HEK293 (cell line): ENCODE results near the gene PPIC.

Source experiments
- CTCF ChIA-PET: fragments of 350-600 bp; formaldehyde crosslinking; extraction: SDS; loops from one replicate; lab custom pipeline; 2021; ENCODE audit warnings: antibody characterized with exemption; lab: Yijun Ruan, JAX
- POLR2A ChIA-PET: fragments of 300-600 bp; formaldehyde crosslinking; extraction: SDS; loops from one replicate; lab custom pipeline; 2020; ENCODE audit warnings: antibody characterized with exemption, inconsistent platforms; lab: Yijun Ruan, JAX
- H3K27ac ChIP-seq: fragments of 200-500 bp; sonication (Bioruptor generic); 2 replicates; pipeline ENCODE4 v1.5.1; 2014; ENCODE audit warnings: low read depth, low read length, control low read depth, inconsistent platforms; ENCODE audit errors: extremely low read depth
- H3K36me3 ChIP-seq, 2 experiments: fragments of 200-500 bp in 1 of 2; sonication (Bioruptor generic) in 1 of 2; 1 replicate in 1 of 2; 2 replicates in 1 of 2; pipeline ENCODE4 v1.5.1; 2014 to 2017; ENCODE audit warnings: inconsistent platforms in 2 of 2, low read length in 2 of 2; ENCODE audit not compliant: control insufficient read depth in 2 of 2, insufficient read depth in 1 of 2
- H3K4me1 ChIP-seq: fragments of 200-500 bp; sonication (Bioruptor generic); 2 replicates; pipeline ENCODE4 v1.5.1; 2014; ENCODE audit warnings: mild to moderate bottlenecking, low read length, inconsistent platforms; ENCODE audit not compliant: control insufficient read depth, insufficient read depth
- H3K4me3 ChIP-seq: 2 replicates; pipeline ENCODE4 v1.5.1; 2011; ENCODE audit warnings: low read depth, mild to moderate bottlenecking, control low read depth, low read length, moderate library complexity
- H3K9me3 ChIP-seq: fragments of 200-500 bp; sonication (Bioruptor generic); 2 replicates; pipeline ENCODE4 v1.5.1; 2014; ENCODE audit warnings: low read depth, low read length, inconsistent platforms; ENCODE audit not compliant: control insufficient read depth, insufficient read depth
- RBAK ChIP-seq: fragments of 450-650 bp; formaldehyde crosslinking; IDR thresholded peaks from 2 replicates; pipeline ENCODE4 v1.5.1; 2016; ENCODE audit warnings: missing biosample characterization, missing genetic modification characterization
- SCRT2 ChIP-seq: fragments of 450-650 bp; formaldehyde crosslinking; IDR thresholded peaks from 2 replicates; pipeline ENCODE4 v1.5.1; 2016; ENCODE audit warnings: missing biosample characterization, missing genetic modification characterization
- SP7 ChIP-seq: fragments of 450-650 bp; formaldehyde crosslinking; IDR thresholded peaks from 2 replicates; pipeline ENCODE4 v1.5.1; 2016; ENCODE audit warnings: missing biosample characterization, missing genetic modification characterization
- WT1 ChIP-seq: fragments of 450-650 bp; formaldehyde crosslinking; IDR thresholded peaks from 2 replicates; pipeline ENCODE4 v1.5.1; 2016; ENCODE audit warnings: missing biosample characterization, missing genetic modification characterization
- ZBTB17 ChIP-seq: fragments of 450-650 bp; formaldehyde crosslinking; IDR thresholded peaks from 2 replicates; pipeline ENCODE4 v1.5.1; 2016; ENCODE audit warnings: missing biosample characterization, missing genetic modification characterization
- ZBTB21 ChIP-seq: fragments of 450-650 bp; formaldehyde crosslinking; IDR thresholded peaks from 2 replicates; pipeline ENCODE4 v1.5.1; 2017; ENCODE audit warnings: missing biosample characterization, missing genetic modification characterization
- ZBTB8A ChIP-seq: fragments of 450-650 bp; formaldehyde crosslinking; IDR thresholded peaks from 2 replicates; pipeline ENCODE4 v1.5.1; 2016; ENCODE audit warnings: missing biosample characterization, missing genetic modification characterization
- ZFP41 ChIP-seq: fragments of 450-650 bp; formaldehyde crosslinking; IDR thresholded peaks from 2 replicates; pipeline ENCODE4 v1.5.1; 2016; ENCODE audit warnings: missing biosample characterization, missing genetic modification characterization, borderline replicate concordance
- ZIC2 ChIP-seq: fragments of 450-650 bp; formaldehyde crosslinking; IDR thresholded peaks from 2 replicates; pipeline ENCODE4 v1.5.1; 2016; ENCODE audit warnings: missing biosample characterization, missing genetic modification characterization
- ZNF132 ChIP-seq: fragments of 450-650 bp; formaldehyde crosslinking; IDR thresholded peaks from 2 replicates; pipeline ENCODE4 v1.5.1; 2017; ENCODE audit warnings: missing biosample characterization, missing genetic modification characterization, borderline replicate concordance
- ZNF175 ChIP-seq: fragments of 450-650 bp; formaldehyde crosslinking; IDR thresholded peaks from 2 replicates; pipeline ENCODE4 v1.5.1; 2016; ENCODE audit warnings: missing biosample characterization, missing genetic modification characterization
- ZNF2 ChIP-seq: fragments of 450-650 bp; formaldehyde crosslinking; IDR thresholded peaks from 2 replicates; pipeline ENCODE4 v1.5.1; 2016; ENCODE audit warnings: missing biosample characterization, missing genetic modification characterization
- ZNF292 ChIP-seq: fragments of 450-650 bp; formaldehyde crosslinking; IDR thresholded peaks from 2 replicates; pipeline ENCODE4 v1.5.1; 2016; ENCODE audit warnings: low read depth, missing biosample characterization, missing genetic modification characterization, borderline replicate concordance
- ZNF335 ChIP-seq: fragments of 450-650 bp; formaldehyde crosslinking; conservative IDR thresholded peaks from 2 replicates; pipeline ENCODE4 v1.5.1; 2016; ENCODE audit warnings: missing biosample characterization, missing genetic modification characterization
- ZNF394 ChIP-seq: fragments of 450-650 bp; formaldehyde crosslinking; IDR thresholded peaks from 2 replicates; pipeline ENCODE4 v1.5.1; 2016; ENCODE audit warnings: missing biosample characterization, missing genetic modification characterization, mild to moderate bottlenecking, moderate library complexity, borderline replicate concordance
- ZNF433 ChIP-seq: fragments of 450-650 bp; formaldehyde crosslinking; IDR thresholded peaks from 2 replicates; pipeline ENCODE4 v1.5.1; 2016; ENCODE audit warnings: missing biosample characterization, missing genetic modification characterization, low read depth
- ZNF558 ChIP-seq: fragments of 450-650 bp; formaldehyde crosslinking; IDR thresholded peaks from 2 replicates; pipeline ENCODE4 v1.5.1; 2016; ENCODE audit warnings: missing biosample characterization, missing genetic modification characterization
- ZNF623 ChIP-seq: fragments of 450-650 bp; formaldehyde crosslinking; IDR thresholded peaks from 2 replicates; pipeline ENCODE4 v1.5.1; 2016; ENCODE audit warnings: missing biosample characterization, missing genetic modification characterization
- ZNF747 ChIP-seq: fragments of 450-650 bp; formaldehyde crosslinking; IDR thresholded peaks from 2 replicates; pipeline ENCODE4 v1.5.1; 2016; ENCODE audit warnings: missing biosample characterization, missing genetic modification characterization
- ZNF777 ChIP-seq: fragments of 450-650 bp; formaldehyde crosslinking; IDR thresholded peaks from 2 replicates; pipeline ENCODE4 v1.5.1; 2017; ENCODE audit warnings: missing biosample characterization, missing genetic modification characterization, borderline replicate concordance
- TF ChIP-seq, protein P1 (sequence below): fragments of 450-650 bp; formaldehyde crosslinking; IDR thresholded peaks from 2 replicates; pipeline ENCODE4 v1.5.1; 2016; ENCODE audit warnings: missing biosample characterization, missing genetic modification characterization
- TF ChIP-seq, protein P2 (sequence below): fragments of 450-650 bp; formaldehyde crosslinking; IDR thresholded peaks from 2 replicates; pipeline ENCODE4 v1.5.1; 2016; ENCODE audit warnings: missing biosample characterization, missing genetic modification characterization
- TF ChIP-seq, protein P3 (sequence below): fragments of 450-650 bp; formaldehyde crosslinking; IDR thresholded peaks from 2 replicates; pipeline ENCODE4 v1.5.1; 2016; ENCODE audit warnings: missing biosample characterization, missing genetic modification characterization
- TF ChIP-seq, protein P4 (sequence below): IDR thresholded peaks from 2 replicates; pipeline ENCODE4 v1.6.1; 2011; ENCODE audit warnings: mild to moderate bottlenecking, low read depth, low read length, borderline replicate concordance
- TF ChIP-seq, protein P5 (sequence below): fragments of 450-650 bp; formaldehyde crosslinking; IDR thresholded peaks from 2 replicates; pipeline ENCODE4 v1.5.1; 2017; ENCODE audit warnings: missing biosample characterization, missing genetic modification characterization
- TF ChIP-seq, protein P6 (sequence below): fragments of 450-650 bp; IDR thresholded peaks from 2 replicates; pipeline ENCODE4 v1.5.1; 2018; ENCODE audit warnings: missing biosample characterization, mild to moderate bottlenecking, missing genetic modification characterization

The PPIC gene

DNA sequence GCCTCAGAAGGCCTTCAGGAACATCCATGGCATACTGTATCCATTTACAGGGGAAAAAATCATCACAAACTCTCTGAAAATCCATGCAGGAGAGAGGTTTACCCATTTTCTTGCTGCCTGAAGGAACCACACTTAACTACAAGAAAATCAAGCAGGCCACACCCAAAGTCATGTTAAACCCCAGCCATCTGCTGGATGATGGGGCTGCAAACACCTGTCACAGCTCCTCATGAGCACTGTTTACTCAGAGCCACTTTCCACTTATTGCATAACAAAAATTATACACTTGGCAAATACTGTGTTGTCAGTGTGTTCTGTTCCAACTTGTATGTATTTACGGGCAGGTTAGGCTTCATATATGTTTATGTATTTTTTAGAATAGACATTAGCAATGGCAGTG is 35.8 kb downstream of the PPIC start (continued):
- TF ChIP-seq ZNF394 (no peak), RBAK (no peak), ZBTB21 (no peak), SCRT2 (tag by site-specific recombination) (no peak), SP7 (tag by site-specific recombination) (no peak), ZNF747 (tag by site-specific recombination) (no peak), ZNF132 (tag by site-specific recombination) (no peak), ZNF292 (tag by site-specific recombination) (no peak), ZNF558 (tag by site-specific recombination) (no peak), ZNF433 (tag by site-specific recombination) (no peak), ZBTB8A (no peak), WT1 (tag by site-specific recombination) (no peak)
- TF ChIP-seq, protein P1, sequence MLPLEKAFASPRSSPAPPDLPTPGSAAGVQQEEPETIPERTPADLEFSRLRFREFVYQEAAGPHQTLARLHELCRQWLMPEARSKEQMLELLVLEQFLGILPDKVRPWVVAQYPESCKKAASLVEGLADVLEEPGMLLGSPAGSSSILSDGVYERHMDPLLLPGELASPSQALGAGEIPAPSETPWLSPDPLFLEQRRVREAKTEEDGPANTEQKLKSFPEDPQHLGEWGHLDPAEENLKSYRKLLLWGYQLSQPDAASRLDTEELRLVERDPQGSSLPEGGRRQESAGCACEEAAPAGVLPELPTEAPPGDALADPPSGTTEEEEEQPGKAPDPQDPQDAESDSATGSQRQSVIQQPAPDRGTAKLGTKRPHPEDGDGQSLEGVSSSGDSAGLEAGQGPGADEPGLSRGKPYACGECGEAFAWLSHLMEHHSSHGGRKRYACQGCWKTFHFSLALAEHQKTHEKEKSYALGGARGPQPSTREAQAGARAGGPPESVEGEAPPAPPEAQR (tag by site-specific recombination): no peak
- TF ChIP-seq, protein P2, sequence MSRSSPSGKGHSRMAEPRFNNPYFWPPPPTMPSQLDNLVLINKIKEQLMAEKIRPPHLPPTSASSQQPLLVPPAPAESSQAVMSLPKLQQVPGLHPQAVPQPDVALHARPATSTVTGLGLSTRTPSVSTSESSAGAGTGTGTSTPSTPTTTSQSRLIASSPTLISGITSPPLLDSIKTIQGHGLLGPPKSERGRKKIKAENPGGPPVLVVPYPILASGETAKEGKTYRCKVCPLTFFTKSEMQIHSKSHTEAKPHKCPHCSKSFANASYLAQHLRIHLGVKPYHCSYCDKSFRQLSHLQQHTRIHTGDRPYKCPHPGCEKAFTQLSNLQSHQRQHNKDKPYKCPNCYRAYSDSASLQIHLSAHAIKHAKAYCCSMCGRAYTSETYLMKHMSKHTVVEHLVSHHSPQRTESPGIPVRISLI (tag by site-specific recombination): no peak

DNA sequence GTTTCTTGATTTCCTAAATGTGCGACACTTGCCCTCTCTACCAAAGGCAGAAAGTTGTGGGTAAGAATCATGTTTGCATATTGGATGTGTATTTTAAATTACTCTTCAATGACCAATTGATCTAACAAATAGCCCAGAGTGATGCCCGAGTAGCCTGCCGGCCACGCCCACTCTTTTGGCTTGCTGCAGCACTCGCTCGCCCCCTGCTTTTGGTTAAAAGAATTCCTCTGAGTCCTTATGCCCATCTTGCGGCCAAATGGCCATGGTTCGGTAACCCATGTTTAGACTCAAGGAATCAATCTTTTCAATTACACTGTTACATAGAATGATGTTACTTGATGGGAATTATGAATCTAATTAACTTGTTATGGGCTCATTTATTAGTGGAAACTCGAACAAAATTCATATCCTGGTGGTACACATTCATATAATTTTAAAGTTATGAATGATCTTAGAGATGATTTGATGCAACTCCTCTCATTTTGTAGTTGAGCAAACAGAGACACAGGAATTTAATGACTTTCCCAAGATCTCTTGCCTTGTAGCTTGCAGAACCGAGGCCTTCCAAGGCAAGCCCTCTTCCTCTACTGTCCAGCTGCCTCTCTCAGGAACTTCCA is 36.5 kb downstream of the PPIC start:
- TF ChIP-seq, protein P3, sequence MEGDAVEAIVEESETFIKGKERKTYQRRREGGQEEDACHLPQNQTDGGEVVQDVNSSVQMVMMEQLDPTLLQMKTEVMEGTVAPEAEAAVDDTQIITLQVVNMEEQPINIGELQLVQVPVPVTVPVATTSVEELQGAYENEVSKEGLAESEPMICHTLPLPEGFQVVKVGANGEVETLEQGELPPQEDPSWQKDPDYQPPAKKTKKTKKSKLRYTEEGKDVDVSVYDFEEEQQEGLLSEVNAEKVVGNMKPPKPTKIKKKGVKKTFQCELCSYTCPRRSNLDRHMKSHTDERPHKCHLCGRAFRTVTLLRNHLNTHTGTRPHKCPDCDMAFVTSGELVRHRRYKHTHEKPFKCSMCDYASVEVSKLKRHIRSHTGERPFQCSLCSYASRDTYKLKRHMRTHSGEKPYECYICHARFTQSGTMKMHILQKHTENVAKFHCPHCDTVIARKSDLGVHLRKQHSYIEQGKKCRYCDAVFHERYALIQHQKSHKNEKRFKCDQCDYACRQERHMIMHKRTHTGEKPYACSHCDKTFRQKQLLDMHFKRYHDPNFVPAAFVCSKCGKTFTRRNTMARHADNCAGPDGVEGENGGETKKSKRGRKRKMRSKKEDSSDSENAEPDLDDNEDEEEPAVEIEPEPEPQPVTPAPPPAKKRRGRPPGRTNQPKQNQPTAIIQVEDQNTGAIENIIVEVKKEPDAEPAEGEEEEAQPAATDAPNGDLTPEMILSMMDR: no peak
- TF ChIP-seq ZNF777 (tag by site-specific recombination) (no peak), ZFP41 (tag by site-specific recombination) (no peak)
- Histone ChIP-seq H3K36me3 (no peaks in the 10 kb centered on the region), H3K9me3 (no peaks in the 10 kb centered on the region), H3K27ac (no peak overlapping the region), H3K4me3 (no peak overlapping the region), H3K4me1 (peaks cover 6% of the 10 kb centered on the region)
- CTCF ChIA-PET: no interaction called here
- POLR2A ChIA-PET: no interaction called here

DNA sequence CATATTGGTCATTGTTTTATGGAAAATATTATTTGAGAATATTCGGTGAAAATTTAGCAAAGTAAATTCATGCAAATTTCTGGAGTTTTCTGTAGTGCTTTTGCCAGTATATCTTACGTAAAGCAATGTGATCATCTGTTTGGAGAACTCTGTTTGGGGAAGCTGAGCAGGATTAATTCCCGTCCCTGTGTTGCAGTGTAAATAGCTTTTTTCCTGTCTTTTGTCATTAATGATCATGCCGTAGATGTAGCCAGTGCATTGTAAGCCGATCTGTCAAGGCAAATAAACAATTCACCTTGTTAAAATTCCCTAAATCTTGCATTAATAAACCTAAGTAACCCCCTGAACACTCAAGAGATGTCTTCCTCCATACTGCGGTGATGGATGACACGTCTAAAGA is 39.2 kb downstream of the PPIC start:
- Histone ChIP-seq H3K4me3 (no peak overlapping the region), H3K27ac (no peak overlapping the region)
- POLR2A ChIA-PET: no interaction called here
- TF ChIP-seq ZIC2 (tag by site-specific recombination) (no peak), ZBTB8A (no peak), ZNF335 (tag by site-specific recombination) (no peak), ZNF2 (no peak), ZNF175 (no peak), ZBTB17 (no peak), ZNF623 (tag by site-specific recombination) (no peak)
- TF ChIP-seq, protein P4, sequence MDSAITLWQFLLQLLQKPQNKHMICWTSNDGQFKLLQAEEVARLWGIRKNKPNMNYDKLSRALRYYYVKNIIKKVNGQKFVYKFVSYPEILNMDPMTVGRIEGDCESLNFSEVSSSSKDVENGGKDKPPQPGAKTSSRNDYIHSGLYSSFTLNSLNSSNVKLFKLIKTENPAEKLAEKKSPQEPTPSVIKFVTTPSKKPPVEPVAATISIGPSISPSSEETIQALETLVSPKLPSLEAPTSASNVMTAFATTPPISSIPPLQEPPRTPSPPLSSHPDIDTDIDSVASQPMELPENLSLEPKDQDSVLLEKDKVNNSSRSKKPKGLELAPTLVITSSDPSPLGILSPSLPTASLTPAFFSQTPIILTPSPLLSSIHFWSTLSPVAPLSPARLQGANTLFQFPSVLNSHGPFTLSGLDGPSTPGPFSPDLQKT: no peak
- TF ChIP-seq, protein P5, sequence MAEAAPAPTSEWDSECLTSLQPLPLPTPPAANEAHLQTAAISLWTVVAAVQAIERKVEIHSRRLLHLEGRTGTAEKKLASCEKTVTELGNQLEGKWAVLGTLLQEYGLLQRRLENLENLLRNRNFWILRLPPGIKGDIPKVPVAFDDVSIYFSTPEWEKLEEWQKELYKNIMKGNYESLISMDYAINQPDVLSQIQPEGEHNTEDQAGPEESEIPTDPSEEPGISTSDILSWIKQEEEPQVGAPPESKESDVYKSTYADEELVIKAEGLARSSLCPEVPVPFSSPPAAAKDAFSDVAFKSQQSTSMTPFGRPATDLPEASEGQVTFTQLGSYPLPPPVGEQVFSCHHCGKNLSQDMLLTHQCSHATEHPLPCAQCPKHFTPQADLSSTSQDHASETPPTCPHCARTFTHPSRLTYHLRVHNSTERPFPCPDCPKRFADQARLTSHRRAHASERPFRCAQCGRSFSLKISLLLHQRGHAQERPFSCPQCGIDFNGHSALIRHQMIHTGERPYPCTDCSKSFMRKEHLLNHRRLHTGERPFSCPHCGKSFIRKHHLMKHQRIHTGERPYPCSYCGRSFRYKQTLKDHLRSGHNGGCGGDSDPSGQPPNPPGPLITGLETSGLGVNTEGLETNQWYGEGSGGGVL (tag by site-specific recombination): no peak
- TF ChIP-seq, protein P6, sequence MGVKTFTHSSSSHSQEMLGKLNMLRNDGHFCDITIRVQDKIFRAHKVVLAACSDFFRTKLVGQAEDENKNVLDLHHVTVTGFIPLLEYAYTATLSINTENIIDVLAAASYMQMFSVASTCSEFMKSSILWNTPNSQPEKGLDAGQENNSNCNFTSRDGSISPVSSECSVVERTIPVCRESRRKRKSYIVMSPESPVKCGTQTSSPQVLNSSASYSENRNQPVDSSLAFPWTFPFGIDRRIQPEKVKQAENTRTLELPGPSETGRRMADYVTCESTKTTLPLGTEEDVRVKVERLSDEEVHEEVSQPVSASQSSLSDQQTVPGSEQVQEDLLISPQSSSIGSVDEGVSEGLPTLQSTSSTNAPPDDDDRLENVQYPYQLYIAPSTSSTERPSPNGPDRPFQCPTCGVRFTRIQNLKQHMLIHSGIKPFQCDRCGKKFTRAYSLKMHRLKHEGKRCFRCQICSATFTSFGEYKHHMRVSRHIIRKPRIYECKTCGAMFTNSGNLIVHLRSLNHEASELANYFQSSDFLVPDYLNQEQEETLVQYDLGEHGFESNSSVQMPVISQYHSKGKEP (tag by site-specific recombination): no peak

More for the DNA sequence above, 39.2 kb downstream of the PPIC start:
- Histone ChIP-seq H3K36me3 (no peaks in the 10 kb centered on the region), H3K4me1 (peaks cover 6% of the 10 kb centered on the region), H3K9me3 (no peaks in the 10 kb centered on the region)
- CTCF ChIA-PET: interaction anchor here (1.3 kb wide), 1 partner anchor 481 kb away, joined by 3 read pairs; no protein-coding TSS in a partner anchor
